HG03135 (cell line): ENCODE results near the gene ELK3.
"Not testable (repeated sequence)": the region's sequence is repeated elsewhere in the genome, so short reads cannot be mapped to it uniquely, and the experiment has no call there.

Experiments used
- ATAC-seq: cut with Tn5 transposase; IDR thresholded peaks from one replicate; pipeline ENCODE4 v1.9.1; 2021; ENCODE audit warnings: mild to moderate bottlenecking, moderate library complexity; ENCODE audit not compliant: unreplicated experiment

Gene ELK3

GRCh38 chr12:96302687-96303310 is 108.6 kb downstream of the ELK3 start:
- ATAC-seq, result no peak

DNA sequence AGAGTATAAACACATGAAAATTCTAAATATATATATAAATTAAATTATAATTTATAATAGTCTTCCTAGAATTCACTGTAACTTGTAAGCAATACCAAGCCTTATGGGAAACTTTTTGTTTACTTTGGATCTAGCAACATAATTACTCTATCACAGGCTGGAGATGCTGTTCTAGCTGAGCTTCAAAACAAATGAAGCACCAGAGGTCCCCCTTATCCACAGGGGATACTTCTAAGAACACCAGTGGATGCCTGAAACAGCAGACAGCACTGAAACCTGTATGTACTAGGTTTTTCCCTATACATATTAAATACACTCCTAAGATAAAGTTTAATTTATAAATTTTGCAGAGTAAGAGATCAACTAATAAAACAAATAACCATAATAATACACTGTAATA is 109.5 kb downstream of the ELK3 start:
- ATAC-seq, result no peak

GRCh38 chr12:96305665-96306064 is 111.5 kb downstream of the ELK3 start:
- no peak for ATAC-seq

DNA sequence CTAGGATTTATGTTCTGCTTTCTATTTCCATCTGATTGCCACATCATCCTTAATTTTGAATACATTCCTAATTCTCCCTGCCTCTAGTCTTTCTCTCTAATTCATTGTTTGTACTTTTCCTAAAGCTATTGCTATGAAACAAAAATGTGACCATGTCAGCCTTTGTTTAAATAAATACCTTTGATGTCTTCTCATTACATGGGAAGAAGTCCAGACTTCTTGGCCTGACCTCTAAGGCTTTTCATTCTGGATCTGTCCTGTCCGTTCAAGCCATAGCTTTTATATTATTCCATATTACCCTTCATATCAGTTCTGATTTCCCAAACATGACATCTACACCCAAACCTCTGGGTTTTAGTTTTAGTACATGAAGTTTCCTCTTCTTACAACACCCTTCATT is 114.7 kb downstream of the ELK3 start:
- ATAC-seq, result no peak

- ATAC-seq, result no peak
Measured at GRCh38 chr12:96310067-96310466, 115.9 kb downstream of the ELK3 start.

DNA sequence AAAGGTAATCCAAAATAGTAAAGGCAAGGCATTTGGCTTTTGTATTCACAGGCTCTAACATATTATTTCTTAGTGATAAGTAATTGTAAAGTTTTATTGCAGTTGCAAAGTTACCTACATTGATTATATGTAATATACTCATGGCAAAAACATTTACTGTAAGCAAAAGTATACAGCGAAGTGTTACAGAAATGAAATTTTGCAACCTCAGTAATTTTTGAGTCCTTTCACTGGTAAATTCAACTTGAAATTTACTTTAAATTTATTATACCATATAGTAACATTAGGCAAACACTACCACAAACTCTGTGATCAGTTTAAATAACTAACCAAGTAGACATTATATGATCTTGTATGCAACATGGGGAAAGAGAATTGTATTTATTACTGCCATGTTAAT is 117.0 kb downstream of the ELK3 start:
- no peak for ATAC-seq

DNA sequence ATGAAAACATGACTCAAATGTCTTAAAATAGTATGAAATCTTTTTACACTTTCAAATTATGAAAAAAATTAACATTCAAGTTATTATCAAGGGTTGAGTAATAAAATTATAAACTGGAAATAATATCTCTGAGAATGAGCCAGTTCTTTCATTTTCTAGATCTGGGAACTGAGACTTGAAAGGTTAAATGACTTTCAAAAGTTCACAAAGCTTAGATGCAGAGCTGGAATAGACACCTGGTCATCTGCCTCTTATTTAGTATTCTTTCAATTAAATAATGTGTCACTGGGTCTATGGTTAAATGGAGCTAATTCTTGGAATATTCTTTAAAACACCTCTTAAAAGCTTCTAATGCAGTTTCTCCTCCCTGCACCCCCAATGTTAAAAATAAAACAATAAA is 119.4 kb downstream of the ELK3 start:
- no peak for ATAC-seq

- ATAC-seq, result no peak
Measured at GRCh38 chr12:96314723-96315122, 120.5 kb downstream of the ELK3 start.

DNA sequence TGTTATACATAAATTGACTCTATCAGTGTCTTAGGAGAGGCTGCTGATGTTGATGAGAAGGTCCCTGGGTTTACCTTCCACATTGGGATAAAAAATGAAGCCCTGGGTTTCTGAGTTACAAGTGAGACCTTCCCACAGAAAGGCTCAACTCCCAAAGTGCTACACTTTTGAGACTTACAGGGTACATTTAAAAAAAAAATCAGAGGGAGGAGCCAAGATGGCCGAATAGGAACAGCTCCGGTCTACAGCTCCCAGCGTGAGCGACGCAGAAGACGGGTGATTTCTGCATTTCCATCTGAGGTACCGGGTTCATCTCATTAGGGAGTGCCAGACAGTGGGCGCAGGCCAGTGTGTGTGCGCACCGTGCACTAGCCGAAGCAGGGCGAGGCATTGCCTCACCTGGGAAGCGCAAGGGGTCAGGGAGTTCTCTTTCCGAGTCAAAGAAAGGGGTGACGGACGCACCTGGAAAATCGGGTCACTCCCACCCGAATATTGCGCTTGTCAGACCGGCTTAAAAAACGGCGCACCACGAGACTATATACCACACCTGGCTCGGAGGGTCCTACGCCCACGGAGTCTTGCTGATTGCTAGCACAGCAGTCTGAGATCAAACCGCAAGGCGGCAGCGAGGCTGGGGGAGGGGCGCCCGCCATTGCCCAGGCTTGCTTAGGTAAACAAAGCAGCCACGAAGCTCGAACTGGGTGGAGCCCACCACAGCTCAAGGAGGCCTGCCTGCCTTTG is 121.7 kb downstream of the ELK3 start:
- not testable (repeated sequence) for ATAC-seq

DNA sequence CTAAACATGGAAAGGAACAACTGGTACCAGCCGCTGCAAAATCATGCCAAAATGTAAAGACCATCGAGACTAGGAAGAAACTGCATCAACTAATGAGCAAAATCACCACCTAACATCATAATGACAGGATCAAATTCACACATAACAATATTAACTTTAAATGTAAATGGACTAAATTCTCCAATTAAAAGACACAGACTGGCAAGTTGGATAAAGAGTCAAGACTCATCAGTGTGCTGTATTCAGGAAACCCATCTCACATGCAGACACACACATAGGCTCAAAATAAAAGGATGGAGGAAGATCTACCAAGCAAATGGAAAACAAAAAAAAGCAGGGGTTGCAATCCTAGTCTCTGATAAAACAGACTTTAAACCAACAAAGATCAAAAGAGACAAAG is 123.6 kb downstream of the ELK3 start:
- not testable (repeated sequence) for ATAC-seq
